Heart right ventricle (tissue), 16 donors: ENCODE measurements around the gene RPSA. TPM values are rescaled to one million over a fixed set of nuclear protein-coding genes. Genes with fewer than 3 reads are reported as not detected.
"Not testable (repeated sequence)": the region's sequence is repeated elsewhere in the genome, so short reads cannot be mapped to it uniquely, and the experiment has no call there.

Experiments
- ATAC-seq, 8 donors: fragments of 200-7000 bp; cut with Tn5 transposase; one replicate each; pipeline ENCODE4 v1.9.1; 2020; ENCODE audit warnings: mild to moderate bottlenecking in 8 of 8, moderate library complexity in 8 of 8, moderate number of reproducible peaks in 1 of 8
- DNase-seq, 2 donors: peaks; one replicate each; pipeline ENCODE4 v3.0.0-alpha.2; 2020
- H3K27ac ChIP-seq, 10 donors: fragments of 200-600 bp; sonication (generic) in 2 of 10; one replicate each; pipeline versions ENCODE4 v1.5.0 to v1.8.0; 2020 to 2022; ENCODE audit warnings: mild to moderate bottlenecking in 3 of 10
- H3K27me3 ChIP-seq, 7 donors: fragments of 200-600 bp; one replicate each; pipeline ENCODE4 v1.8.0; 2021 to 2022; ENCODE audit warnings: mild to moderate bottlenecking in 2 of 7
- H3K36me3 ChIP-seq, 9 donors: fragments of 200-600 bp; sonication (generic) in 1 of 9; one replicate each; pipeline versions ENCODE4 v1.5.0 to v1.8.0; 2020 to 2022; ENCODE audit warnings: mild to moderate bottlenecking in 2 of 9
- H3K4me1 ChIP-seq, 9 donors: fragments of 200-600 bp; sonication (generic) in 1 of 9; one replicate each; pipeline versions ENCODE4 v1.5.0 to v1.8.0; 2020 to 2022; ENCODE audit warnings: mild to moderate bottlenecking in 4 of 9
- H3K4me3 ChIP-seq, 10 donors: fragments of 200-600 bp; sonication (generic) in 2 of 10; one replicate each; pipeline versions ENCODE4 v1.5.0 to v1.8.0; 2020 to 2022; ENCODE audit warnings: mild to moderate bottlenecking in 7 of 10, moderate library complexity in 2 of 10
- H3K9me3 ChIP-seq, 11 donors: fragments of 200-600 bp in 10 of 11; sonication (generic) in 2 of 11; one replicate each; pipeline versions ENCODE4 v1.5.0 to v1.8.0; 2013 to 2022; ENCODE audit warnings: mild to moderate bottlenecking in 2 of 11, control low read depth in 1 of 11, moderate library complexity in 1 of 11
- WGBS, 2 donors: extraction: QIAGEN DNeasy Blood & Tissue Kit; methylation state at CpG; one replicate each; pipeline ENCODE4 v1.1.7; 2013; ENCODE audit warnings: inconsistent platforms in 1 of 2; 5-methylcytosine and 5-hydroxymethylcytosine counted together
- intact Hi-C, 10 donors: fragments of 100-400 bp; cut with DNase I; formaldehyde crosslinking; loops; one replicate each; pipeline versions ENCODE4 v1.11.1 to v1.14.2; 2022
- polyA plus RNA-seq, 2 donors: library from polyadenylated mRNA; stranded (reverse); fragments of 200-250 nt; gene quantifications; one replicate each; pipeline ENCODE4 v1.2.3, GENCODE V29; 2013
- total RNA-seq, 10 donors: library from RNA; stranded (reverse); fragmentation: NEBNext Ultra II Directional in 3 of 10; extraction: Animal tissue kit (Norgen Biotek cat#: 25700) in 3 of 10; gene quantifications; one replicate each; pipeline versions ENCODE4 v1.2.1 to v1.2.4, GENCODE V29; 2021 to 2023
- TF ChIP-seq, protein P1 (sequence below), 9 donors: fragments of 200-600 bp; sonication (generic) in 2 of 9; IDR thresholded peaks; one replicate each; pipeline versions ENCODE4 v1.5.0 to v1.8.0; 2021 to 2022; ENCODE audit warnings: antibody characterized with exemption in 9 of 9, mild to moderate bottlenecking in 5 of 9, moderate library complexity in 1 of 9
- donor health status: Arrhythmogenic right ventricular cardiomyopathy.
- donor health status: ischemic (EF 13 %, LVEDD 7.1; RV severe dilation, severe dysfunction).
- donor health status: healthy with polysubstance abuse.
- donor health status: DM: no; HTN: yes; CAD: no.
- donor health status: DM: no; HTN: no; CAD: no.
- donor health status: ischemic (EF 25% LVEDD 6.9; RV normal size, moderate dysfunction).
- donor health status: ischemic (EF 25% LVEDD 5.7; RV mildly dilated, moderate dysfunction).
- donor health status: healthy.
- donor health status: DM: yes; HTN: yes; CAD: no.
- donor health status: Ischemic cardiomyopathy.
- donor health status: ischemic (EF 35%, LVEDD 5.7; RV mildly dilated, moderate dysfunction).
- donor health status: nonischemic (EF 11% LVEDD 7.7; RV severe dilation, severe dysfunction).
- donor health status: DM: yes; HTN: yes; CAD: no.
- donor health status: PGD.
- donor health status: ischemic (EF 29% LVEDD 5.4; RV normal size, mild dysfunction).
- donor health status: nonischemic (EF 23%, LVEDD 6.1; RV moderate dilation, normal function).

Gene RPSA
- total and polyA plus RNA-seq, 12 donors = 350 to 1,493 (median 410) TPM

DNA sequence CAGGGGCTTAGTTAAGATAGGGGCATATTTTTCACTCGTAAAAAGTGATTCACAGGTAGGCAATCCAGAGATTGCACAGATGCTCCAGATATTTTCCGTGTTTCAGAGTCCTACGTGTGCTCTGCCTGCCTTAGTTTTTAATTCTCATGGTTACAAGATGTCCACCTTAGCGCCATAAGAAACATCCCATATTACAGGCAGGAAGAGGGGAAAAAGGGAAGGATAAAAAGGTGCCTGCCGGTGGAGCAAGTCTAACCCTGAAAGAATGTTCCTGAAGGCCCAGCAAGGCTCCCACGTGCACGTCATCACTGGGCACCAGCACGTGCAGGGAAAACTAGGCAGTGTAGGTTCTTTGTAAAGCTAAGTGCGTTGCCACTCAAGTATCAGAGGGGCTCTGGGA, 50.8 kb downstream of the RPSA start:
- Histone ChIP-seq H3K36me3 (no peaks in the 10 kb centered on the region), H3K4me1 (no peaks in the 10 kb centered on the region), H3K9me3 (no peaks in the 10 kb centered on the region), H3K27me3 (peaks cover 0 to 32% (median 5%) of the 10 kb centered on the region in 7 donors), H3K4me3 (no peak overlapping the region), H3K27ac (no peak overlapping the region)
- DNase-seq = no peak
- intact Hi-C loops = no loop called here
- WGBS, 2 donors = 81 to 84% methylated on average over 9 of the region's 9 CpGs
- no peak for ATAC-seq
- TF ChIP-seq, protein P1, sequence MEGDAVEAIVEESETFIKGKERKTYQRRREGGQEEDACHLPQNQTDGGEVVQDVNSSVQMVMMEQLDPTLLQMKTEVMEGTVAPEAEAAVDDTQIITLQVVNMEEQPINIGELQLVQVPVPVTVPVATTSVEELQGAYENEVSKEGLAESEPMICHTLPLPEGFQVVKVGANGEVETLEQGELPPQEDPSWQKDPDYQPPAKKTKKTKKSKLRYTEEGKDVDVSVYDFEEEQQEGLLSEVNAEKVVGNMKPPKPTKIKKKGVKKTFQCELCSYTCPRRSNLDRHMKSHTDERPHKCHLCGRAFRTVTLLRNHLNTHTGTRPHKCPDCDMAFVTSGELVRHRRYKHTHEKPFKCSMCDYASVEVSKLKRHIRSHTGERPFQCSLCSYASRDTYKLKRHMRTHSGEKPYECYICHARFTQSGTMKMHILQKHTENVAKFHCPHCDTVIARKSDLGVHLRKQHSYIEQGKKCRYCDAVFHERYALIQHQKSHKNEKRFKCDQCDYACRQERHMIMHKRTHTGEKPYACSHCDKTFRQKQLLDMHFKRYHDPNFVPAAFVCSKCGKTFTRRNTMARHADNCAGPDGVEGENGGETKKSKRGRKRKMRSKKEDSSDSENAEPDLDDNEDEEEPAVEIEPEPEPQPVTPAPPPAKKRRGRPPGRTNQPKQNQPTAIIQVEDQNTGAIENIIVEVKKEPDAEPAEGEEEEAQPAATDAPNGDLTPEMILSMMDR (IDR thresholded peaks at IDR 0.05) = no peak

DNA sequence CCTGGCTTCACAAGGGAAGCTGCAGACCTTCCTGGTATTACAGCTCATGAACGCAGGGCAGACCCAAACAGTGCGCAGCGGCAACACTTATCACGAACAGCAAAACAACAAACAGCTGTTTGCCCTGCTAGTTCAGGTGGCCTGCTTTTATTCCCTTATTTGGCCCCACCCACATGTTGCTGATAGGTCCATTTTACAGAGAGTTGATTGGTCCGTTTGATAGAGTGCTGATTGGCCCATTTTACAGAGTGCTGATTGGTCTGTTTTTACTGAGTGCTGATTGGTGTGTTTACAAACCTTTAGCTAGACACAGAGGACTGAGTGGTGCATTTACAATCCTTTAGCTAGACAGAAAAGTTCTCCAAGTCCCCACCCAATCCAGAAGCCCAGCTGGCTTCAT, 52.1 kb downstream of the RPSA start:
- H3K4me1 ChIP-seq, DNase-seq, H3K9me3 ChIP-seq, ATAC-seq, H3K4me3 ChIP-seq, H3K36me3 ChIP-seq, intact Hi-C loops, H3K27ac ChIP-seq: not testable (repeated sequence)
- peaks cover 0 to 32% (median 5%) of the 10 kb centered on the region in 7 donors for H3K27me3 ChIP-seq
- WGBS, 2 donors = 80 to 92% methylated on average over 5 of the region's 5 CpGs

DNA sequence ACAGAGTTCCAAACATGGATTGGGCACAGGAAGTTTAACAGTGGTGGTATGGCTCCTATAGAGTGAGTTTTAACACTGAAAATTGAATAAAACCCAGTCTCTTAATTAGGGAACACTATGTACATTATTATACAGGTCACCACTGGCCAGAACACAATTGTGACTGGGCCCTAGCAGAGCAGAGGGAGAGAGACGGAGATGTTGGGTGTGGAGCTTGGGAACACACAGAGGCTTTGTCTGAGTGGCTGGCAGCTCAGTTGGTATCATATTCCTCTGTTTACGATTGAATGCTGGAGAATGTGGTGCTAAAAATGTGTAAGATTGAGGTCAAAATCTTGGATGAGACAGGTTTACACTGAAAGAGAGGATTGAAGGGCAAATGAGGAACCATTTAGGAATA, 54.2 kb downstream of the RPSA start:
- 65 to 66% methylated on average over 2 of the region's 2 CpGs for WGBS, 2 donors
- H3K4me1 ChIP-seq = no peaks in the 10 kb centered on the region
- H3K4me3 ChIP-seq = no peak overlapping the region
- no peaks in the 10 kb centered on the region for H3K36me3 ChIP-seq
- no peak overlapping the region for H3K27ac ChIP-seq
- intact Hi-C loops = no loop called here
- no peaks in the 10 kb centered on the region for H3K9me3 ChIP-seq
- H3K27me3 ChIP-seq = peaks cover 0 to 24% (median 4%) of the 10 kb centered on the region in 7 donors
- DNase-seq (no peak), ATAC-seq (no peak)
- TF ChIP-seq, protein P1 (IDR thresholded peaks at IDR 0.05) = no peak

Other genes starting within 250 kb of the RPSA start
- 1,000 to 10,000 TPM in 2 of 10 donors, 100 to 1,000 TPM in 8; 277 to 1,691 (median 608) TPM for gene XIRP1, start 214.1 kb upstream of the RPSA start, total RNA-seq
- 100 to 1,000 TPM; 404 to 586 TPM for gene XIRP1, start 214.1 kb upstream of the RPSA start, polyA plus RNA-seq
- 1 to 10 TPM in 6 of 10 donors, under 1 TPM in 4; 0.12 to 6.9 (median 1.3) TPM for gene CX3CR1, start 126.7 kb upstream of the RPSA start, total RNA-seq
- under 1 TPM; 0.13 to 0.15 TPM for gene CX3CR1, start 126.7 kb upstream of the RPSA start, polyA plus RNA-seq
- not detected for gene CCR8, start 77.0 kb upstream of the RPSA start, total RNA-seq
- gene CCR8, start 77.0 kb upstream of the RPSA start, polyA plus RNA-seq = not detected
- gene SLC25A38, start 23.4 kb upstream of the RPSA start, total RNA-seq = 10 to 100 TPM in 9 of 10 donors, 1 to 10 TPM in 1; 9.7 to 25.8 (median 19.2) TPM
- gene SLC25A38, start 23.4 kb upstream of the RPSA start, polyA plus RNA-seq = 10 to 100 TPM; 15.8 to 24.4 TPM
- gene MOBP, start 61.0 kb downstream of the RPSA start, total RNA-seq = under 1 TPM in 4 of 10 donors, not detected in 6; 0.07 to 0.59 (median 0.15) TPM
- under 1 TPM in 1 of 2 donors, not detected in 1; 0.01 TPM for gene MOBP, start 61.0 kb downstream of the RPSA start, polyA plus RNA-seq